ENCODE data around the gene CLMN.

- no peak for TF ChIP-seq USF2 (IDR thresholded peaks at IDR 0.05; ENCODE audit: low read depth, low read length)
- TF ChIP-seq CTCF (conservative IDR thresholded peaks at IDR 0.05; ENCODE audit: low read depth, low read length): no peak
- TF ChIP-seq POLR2A (IDR thresholded peaks at IDR 0.05; ENCODE audit: low read depth, low read length): no peak
Measured at GRCh38 chr14:95234426-95234825, 85.3 kb downstream of the CLMN start.

All from IMR-90 (cell line).